Mesendoderm (in vitro differentiated cells): ENCODE data around the gene MPST.

ENCODE experiments used
- DNase-seq: peaks from one replicate; pipeline ENCODE4 v3.0.0; 2013
- H2AK5ac ChIP-seq: 2 replicates; pipeline ENCODE4 v1.6.1; 2013; ENCODE audit warnings: low read length, inconsistent platforms
- H2BK120ac ChIP-seq: 2 replicates; pipeline ENCODE4 v1.6.1; 2013; ENCODE audit warnings: low read depth, mild to moderate bottlenecking, low read length, moderate library complexity, mixed read lengths
- H2BK15ac ChIP-seq: replicated peaks from 2 replicates; pipeline ENCODE4 v1.6.1; 2013; ENCODE audit warnings: low read depth, mild to moderate bottlenecking, moderate library complexity
- H2BK5ac ChIP-seq: 2 replicates; pipeline ENCODE4 v1.6.1; 2013; ENCODE audit warnings: low read length, inconsistent platforms
- H3K18ac ChIP-seq: 2 replicates; pipeline ENCODE4 v1.6.1; 2013; ENCODE audit warnings: mild to moderate bottlenecking, low read length, mixed read lengths
- H3K23ac ChIP-seq: one replicate; pipeline ENCODE4 v1.6.1; 2013; ENCODE audit warnings: low read length
- H3K27ac ChIP-seq: 2 replicates; pipeline ENCODE4 v1.5.1; 2013; ENCODE audit warnings: low read depth, mild to moderate bottlenecking, inconsistent platforms, low read length, moderate library complexity
- H3K27me3 ChIP-seq: 2 replicates; pipeline ENCODE4 v1.6.1; 2013; ENCODE audit warnings: low read length, control low read depth, mild to moderate bottlenecking, inconsistent platforms; ENCODE audit not compliant: insufficient read depth, poor library complexity
- H3K36me3 ChIP-seq: 2 replicates; pipeline ENCODE4 v1.6.1; 2013; ENCODE audit warnings: low read length, inconsistent platforms; ENCODE audit not compliant: control insufficient read depth, insufficient read depth
- H3K4ac ChIP-seq: one replicate; pipeline ENCODE4 v1.6.1; 2013; ENCODE audit warnings: low read depth, mild to moderate bottlenecking, low read length, moderate library complexity
- H3K4me1 ChIP-seq: 2 replicates; pipeline ENCODE4 v1.6.1; 2013; ENCODE audit warnings: low read depth, low read length, inconsistent platforms; ENCODE audit not compliant: control insufficient read depth
- H3K4me2 ChIP-seq: 2 replicates; pipeline ENCODE4 v1.6.1; 2013; ENCODE audit warnings: low read length
- H3K4me3 ChIP-seq: 2 replicates; pipeline ENCODE4 v1.5.1; 2013; ENCODE audit warnings: mild to moderate bottlenecking, low read length
- H3K56ac ChIP-seq: one replicate; pipeline ENCODE4 v1.6.1; 2013; ENCODE audit warnings: low read length
- H3K79me1 ChIP-seq: 2 replicates; pipeline ENCODE4 v1.6.1; 2013; ENCODE audit warnings: low read length, inconsistent platforms
- H3K79me2 ChIP-seq: 2 replicates; pipeline ENCODE4 v1.6.1; 2013; ENCODE audit warnings: mild to moderate bottlenecking, low read length; ENCODE audit not compliant: control insufficient read depth, insufficient read depth
- H3K9ac ChIP-seq: 2 replicates; pipeline ENCODE4 v1.6.1; 2013; ENCODE audit warnings: low read length, inconsistent platforms
- H4K5ac ChIP-seq: one replicate; pipeline ENCODE4 v1.6.1; 2013; ENCODE audit warnings: low read length
- H4K8ac ChIP-seq: one replicate; pipeline ENCODE4 v1.6.1; 2013; ENCODE audit warnings: low read depth, mild to moderate bottlenecking, control low read depth, low read length, moderate library complexity
- WGBS: extraction: QIAGEN DNeasy Blood & Tissue Kit; methylation state at CpG from one replicate; pipeline ENCODE4 v1.1.7; 2013; ENCODE audit warnings: low lambda C conversion rate, missing lambda C conversion rate; ENCODE audit not compliant: insufficient coverage; ENCODE audit errors: extremely low coverage; 5-methylcytosine and 5-hydroxymethylcytosine counted together

Gene MPST

DNA sequence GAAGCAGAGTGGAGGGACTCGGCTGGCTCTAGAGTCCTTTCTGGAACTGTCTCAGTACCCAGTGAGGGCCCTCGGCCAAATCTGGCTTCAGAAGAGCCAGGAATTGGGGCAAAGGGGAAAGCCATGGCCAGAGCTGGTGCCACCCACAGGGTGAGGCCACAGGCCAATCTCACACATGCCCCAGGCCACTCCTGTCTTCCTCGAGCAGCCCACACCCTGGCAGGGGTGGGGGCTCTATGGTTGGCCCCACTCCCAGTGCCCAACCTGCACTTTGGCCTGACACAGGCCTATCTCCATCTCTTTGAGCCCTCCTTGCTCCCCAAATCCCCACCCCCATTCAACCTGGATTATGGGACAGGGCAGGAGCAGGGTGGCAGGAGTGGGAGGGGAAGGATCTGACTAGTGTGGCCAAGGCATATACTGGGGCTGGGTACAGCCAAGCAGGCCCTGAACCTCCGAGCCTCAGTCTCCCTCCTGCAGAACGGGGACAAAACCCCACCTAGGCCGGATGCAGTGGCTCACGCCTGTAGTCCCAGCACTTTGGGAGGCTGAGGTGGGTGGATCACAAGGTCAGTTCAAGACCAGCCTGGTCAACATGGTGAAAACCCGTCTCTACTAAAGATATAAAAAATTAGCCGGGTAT lies 7.2 kb upstream of the MPST start:
- Histone ChIP-seq H3K23ac (no peak overlapping the region), H3K9ac (no peak overlapping the region), H3K27me3 (no peaks in the 10 kb centered on the region), H2BK120ac (no peak overlapping the region), H2AK5ac (no peak overlapping the region), H3K4me1 (no peaks in the 10 kb centered on the region), H3K4ac (no peak overlapping the region), H3K36me3 (no peaks in the 10 kb centered on the region), H3K4me3 (no peak overlapping the region), H4K8ac (no peak overlapping the region), H4K5ac (no peak overlapping the region), H2BK5ac (no peak overlapping the region), H2BK15ac (no peak overlapping the region), H3K56ac (no peak overlapping the region), H3K27ac (no peak overlapping the region), H3K4me2 (no peak overlapping the region), H3K18ac (no peak overlapping the region), H3K79me2 (no peaks in the 10 kb centered on the region), H3K79me1 (peaks cover 2% of the 10 kb centered on the region)
- WGBS = no CpG with 5 or more reads among the region's 9 CpGs
- DNase-seq = no peak

DNA sequence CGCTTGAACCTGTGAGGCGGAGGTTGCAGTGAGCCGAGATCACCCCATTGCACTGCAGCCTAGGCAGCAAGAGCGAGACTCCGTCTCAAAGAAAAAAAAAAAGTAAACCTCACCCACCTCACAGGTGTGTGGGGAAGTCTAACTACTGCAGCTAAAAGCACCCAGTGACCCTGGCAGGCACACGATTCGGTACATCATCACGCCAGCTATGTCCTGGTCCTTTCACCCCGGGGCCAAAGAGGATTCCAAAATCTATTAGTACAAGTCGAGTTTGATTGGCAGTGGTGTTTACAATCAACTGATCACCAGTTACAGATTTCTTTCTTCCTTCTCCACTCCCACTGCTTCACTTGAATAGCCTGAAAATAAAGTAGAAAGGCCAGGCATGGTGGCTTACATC lies 6.6 kb upstream of the MPST start:
- Histone ChIP-seq H3K36me3 (peaks cover 1% of the 10 kb centered on the region), H2BK5ac (no peak overlapping the region), H3K79me2 (no peaks in the 10 kb centered on the region), H3K23ac (no peak overlapping the region), H3K56ac (no peak overlapping the region), H3K4me3 (no peak overlapping the region), H3K9ac (no peak overlapping the region), H2BK15ac (no peak overlapping the region), H4K5ac (no peak overlapping the region), H3K18ac (no peak overlapping the region), H3K4me2 (no peak overlapping the region), H3K27me3 (no peaks in the 10 kb centered on the region), H3K27ac (no peak overlapping the region), H3K79me1 (peaks cover 6% of the 10 kb centered on the region), H4K8ac (no peak overlapping the region), H3K4me1 (no peaks in the 10 kb centered on the region), H2BK120ac (no peak overlapping the region), H3K4ac (no peak overlapping the region), H2AK5ac (no peak overlapping the region)
- WGBS = no CpG with 5 or more reads among the region's 10 CpGs
- DNase-seq = no peak

DNA sequence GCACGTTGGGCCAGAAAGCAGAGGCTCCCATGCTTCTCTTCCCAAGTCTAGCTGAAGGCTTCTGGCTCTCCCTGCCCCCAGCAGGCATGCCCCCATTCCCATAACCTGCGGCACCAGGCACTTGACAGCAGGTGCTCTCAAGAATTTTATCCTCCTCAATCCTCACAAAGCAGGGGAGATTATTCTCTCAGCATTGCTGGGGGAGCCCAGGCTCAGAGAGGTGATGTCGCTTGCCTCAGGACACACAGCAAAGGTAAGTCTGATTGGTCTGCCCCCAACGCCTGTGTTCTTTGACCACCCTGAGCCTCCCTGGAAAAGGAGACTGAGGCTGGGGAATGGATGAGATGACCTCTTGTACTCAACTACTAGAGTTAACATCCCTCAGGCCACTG lies 5.1 kb upstream of the MPST start:
- Histone ChIP-seq H3K79me1 (peaks cover 12% of the 10 kb centered on the region), H3K9ac (no peak overlapping the region), H3K4ac (no peak overlapping the region), H3K4me1 (no peaks in the 10 kb centered on the region), H3K18ac (no peak overlapping the region), H2BK120ac (no peak overlapping the region), H3K27ac (no peak overlapping the region), H4K5ac (no peak overlapping the region), H2AK5ac (no peak overlapping the region), H3K27me3 (no peaks in the 10 kb centered on the region), H3K56ac (no peak overlapping the region), H3K36me3 (peaks cover 1% of the 10 kb centered on the region), H3K79me2 (no peaks in the 10 kb centered on the region), H4K8ac (no peak overlapping the region), H3K23ac (no peak overlapping the region), H2BK15ac (no peak overlapping the region), H3K4me2 (no peak overlapping the region), H2BK5ac (no peak overlapping the region), H3K4me3 (no peak overlapping the region)
- WGBS = no CpG with 5 or more reads among the region's 4 CpGs
- DNase-seq = no peak

GRCh38 chr22:37014835-37015586 lies 4.5 kb upstream of the MPST start:
- H3K18ac ChIP-seq = no peak overlapping the region
- WGBS = no CpG with 5 or more reads among the region's 12 CpGs

DNA sequence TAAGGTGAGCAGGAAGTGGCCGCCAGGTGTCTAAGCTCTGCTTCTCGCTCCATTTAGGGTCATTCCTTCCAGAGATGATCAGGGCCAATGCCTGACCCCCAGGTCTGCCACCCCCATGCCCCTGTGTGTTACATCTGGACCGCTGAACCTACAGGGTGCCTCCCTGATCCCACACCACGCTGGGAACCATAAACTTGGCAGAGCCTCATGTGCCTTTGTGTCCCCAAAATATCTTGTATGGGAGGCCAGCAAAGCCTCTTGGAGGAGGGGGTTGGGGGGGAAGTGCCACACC lies 4.0 kb upstream of the MPST start:
- Histone ChIP-seq H3K79me1 (peaks cover 14% of the 10 kb centered on the region), H3K9ac (no peak overlapping the region), H2BK5ac (no peak overlapping the region), H2AK5ac (no peak overlapping the region), H2BK120ac (no peak overlapping the region), H3K56ac (no peak overlapping the region), H3K4me1 (no peaks in the 10 kb centered on the region), H3K36me3 (peaks cover 1% of the 10 kb centered on the region), H3K23ac (no peak overlapping the region), H4K8ac (no peak overlapping the region), H3K4me2 (no peak overlapping the region), H2BK15ac (no peak overlapping the region), H3K79me2 (no peaks in the 10 kb centered on the region), H4K5ac (no peak overlapping the region), H3K27me3 (no peaks in the 10 kb centered on the region), H3K4me3 (no peak overlapping the region), H3K18ac (no peak overlapping the region), H3K4ac (no peak overlapping the region), H3K27ac (no peak overlapping the region)
- DNase-seq = no peak
- WGBS = no CpG with 5 or more reads among the region's 4 CpGs

More at GRCh38 chr22:37014835-37015586, 4.5 kb upstream of the MPST start:
- no peak overlapping the region for H3K4me2 ChIP-seq
- no peak for DNase-seq
- H3K27ac ChIP-seq = no peak overlapping the region
- no peaks in the 10 kb centered on the region for H3K4me1 ChIP-seq
- no peak overlapping the region for H4K5ac ChIP-seq
- H3K23ac ChIP-seq = no peak overlapping the region
- no peak overlapping the region for H3K4me3 ChIP-seq
- H2AK5ac ChIP-seq = no peak overlapping the region
- H3K27me3 ChIP-seq = no peaks in the 10 kb centered on the region
- no peak overlapping the region for H2BK15ac ChIP-seq
- no peak overlapping the region for H2BK5ac ChIP-seq
- peaks cover 1% of the 10 kb centered on the region for H3K36me3 ChIP-seq
- H3K9ac ChIP-seq = no peak overlapping the region
- H3K4ac ChIP-seq = no peak overlapping the region
- no peak overlapping the region for H3K56ac ChIP-seq
- no peaks in the 10 kb centered on the region for H3K79me2 ChIP-seq
- peaks cover 12% of the 10 kb centered on the region for H3K79me1 ChIP-seq
- H4K8ac ChIP-seq = no peak overlapping the region
- H2BK120ac ChIP-seq = no peak overlapping the region
